Adipocyte (in vitro differentiated cells): Measurements from ENCODE around the gene OPHN1.

Source experiments
- DNase-seq: peaks from one replicate; pipeline ENCODE4 v3.0.0-alpha.2; 2015; ENCODE audit warnings: low read depth
- H3K27me3 ChIP-seq: replicated peaks from 2 replicates; pipeline ENCODE4 v1.7.0; 2013; ENCODE audit warnings: mild to moderate bottlenecking, low read length, moderate library complexity; ENCODE audit not compliant: control insufficient read depth, insufficient read depth
- H3K36me3 ChIP-seq: 2 replicates; pipeline ENCODE4 v1.7.0; 2013; ENCODE audit warnings: low read length, mild to moderate bottlenecking, moderate library complexity; ENCODE audit not compliant: control insufficient read depth, insufficient read depth, severe bottlenecking
- H3K4me1 ChIP-seq: 2 replicates; pipeline ENCODE4 v1.7.0; 2013; ENCODE audit warnings: mild to moderate bottlenecking, low read length, moderate library complexity; ENCODE audit not compliant: control insufficient read depth, insufficient read depth
- H3K4me3 ChIP-seq: 2 replicates; pipeline ENCODE4 v1.7.0; 2013; ENCODE audit warnings: mild to moderate bottlenecking, low read length, moderate library complexity
- H3K9ac ChIP-seq: 2 replicates; pipeline ENCODE4 v1.7.0; 2013; ENCODE audit warnings: mild to moderate bottlenecking, low read length, moderate library complexity
- H3K9me3 ChIP-seq: 2 replicates; pipeline ENCODE4 v1.7.0; 2013; ENCODE audit warnings: mild to moderate bottlenecking, low read length, moderate library complexity; ENCODE audit not compliant: control insufficient read depth

OPHN1 gene

DNA sequence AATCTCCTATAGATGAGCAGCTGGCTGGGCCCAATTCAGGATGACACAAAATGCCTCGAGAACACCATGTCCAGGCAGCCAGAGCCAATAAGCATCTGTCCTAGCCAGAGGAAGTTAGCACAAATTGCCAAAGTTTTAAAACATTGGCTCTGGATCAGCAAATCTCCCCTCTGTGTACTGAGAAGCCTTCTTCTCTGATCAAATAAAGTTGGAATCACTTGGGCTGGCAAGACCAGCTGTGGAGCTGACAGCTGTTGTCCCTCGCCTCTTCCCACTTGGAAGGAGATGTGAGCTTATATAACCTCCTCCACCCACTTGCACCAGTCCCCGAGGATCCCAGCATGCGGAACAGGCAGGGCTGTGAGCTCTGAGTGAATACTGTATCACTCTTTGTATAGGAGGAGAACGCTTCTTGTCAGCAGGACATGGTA lies 183.9 kb downstream of the OPHN1 start:
- no peak for DNase-seq
- H3K9me3 ChIP-seq, result peaks cover 4% of the 10 kb centered on the region
- H3K4me1 ChIP-seq, result peaks cover 11% of the 10 kb centered on the region
- H3K36me3 ChIP-seq, result no peaks in the 10 kb centered on the region
- no peak overlapping the region for H3K9ac ChIP-seq
- H3K4me3 ChIP-seq, result no peak overlapping the region
- peaks cover 13% of the 10 kb centered on the region for H3K27me3 ChIP-seq

DNA sequence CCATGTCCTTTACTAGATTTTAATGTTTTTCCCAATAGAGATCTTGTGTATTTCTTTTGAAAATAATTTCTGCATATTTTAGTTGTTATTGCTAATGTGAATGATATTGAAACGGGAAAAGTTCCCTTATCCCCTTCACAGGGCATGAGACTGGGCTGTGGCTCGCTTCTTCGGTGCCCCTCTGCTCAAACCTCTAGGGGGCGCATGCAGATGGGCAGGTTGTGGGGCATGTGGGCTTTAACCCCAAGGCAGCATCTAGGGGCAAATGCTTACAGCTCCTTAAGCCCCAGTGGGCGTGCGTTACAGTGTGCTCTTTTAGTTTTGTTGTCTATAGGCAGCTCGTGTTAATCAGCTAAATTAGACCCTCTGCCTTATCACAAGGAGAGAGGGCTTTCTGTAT lies 194.7 kb downstream of the OPHN1 start:
- H3K27me3 ChIP-seq, result peaks cover 6% of the 10 kb centered on the region

GRCh38 chrX:68234171-68234910 lies 199.0 kb downstream of the OPHN1 start:
- Histone ChIP-seq H3K9ac (no peak overlapping the region), H3K4me1 (no peaks in the 10 kb centered on the region), H3K9me3 (peaks cover 9% of the 10 kb centered on the region), H3K4me3 (no peak overlapping the region), H3K36me3 (no peaks in the 10 kb centered on the region), H3K27me3 (peaks cover 6% of the 10 kb centered on the region)
- DNase-seq, result no peak

More for the DNA sequence above, 194.7 kb downstream of the OPHN1 start:
- H3K9ac ChIP-seq, result no peak overlapping the region
- no peak overlapping the region for H3K4me3 ChIP-seq
- H3K36me3 ChIP-seq, result no peaks in the 10 kb centered on the region
- DNase-seq, result no peak
- H3K9me3 ChIP-seq, result peaks cover 8% of the 10 kb centered on the region
- H3K4me1 ChIP-seq, result no peaks in the 10 kb centered on the region

- H3K9ac ChIP-seq, result no peak overlapping the region
- H3K9me3 ChIP-seq, result peaks cover 5% of the 10 kb centered on the region
- no peaks in the 10 kb centered on the region for H3K4me1 ChIP-seq
- no peaks in the 10 kb centered on the region for H3K36me3 ChIP-seq
- peaks cover 6% of the 10 kb centered on the region for H3K27me3 ChIP-seq
- no peak overlapping the region for H3K4me3 ChIP-seq
- DNase-seq, result no peak
Measured at GRCh38 chrX:68232206-68232605, 201.1 kb downstream of the OPHN1 start.

- no peak overlapping the region for H3K9ac ChIP-seq
- H3K36me3 ChIP-seq, result peaks cover 9% of the 10 kb centered on the region
- DNase-seq, result no peak
- H3K4me3 ChIP-seq, result no peak overlapping the region
- no peaks in the 10 kb centered on the region for H3K9me3 ChIP-seq
- H3K27me3 ChIP-seq, result no peaks in the 10 kb centered on the region
- no peaks in the 10 kb centered on the region for H3K4me1 ChIP-seq
Measured at GRCh38 chrX:68209008-68209407, 224.3 kb downstream of the OPHN1 start.

DNA sequence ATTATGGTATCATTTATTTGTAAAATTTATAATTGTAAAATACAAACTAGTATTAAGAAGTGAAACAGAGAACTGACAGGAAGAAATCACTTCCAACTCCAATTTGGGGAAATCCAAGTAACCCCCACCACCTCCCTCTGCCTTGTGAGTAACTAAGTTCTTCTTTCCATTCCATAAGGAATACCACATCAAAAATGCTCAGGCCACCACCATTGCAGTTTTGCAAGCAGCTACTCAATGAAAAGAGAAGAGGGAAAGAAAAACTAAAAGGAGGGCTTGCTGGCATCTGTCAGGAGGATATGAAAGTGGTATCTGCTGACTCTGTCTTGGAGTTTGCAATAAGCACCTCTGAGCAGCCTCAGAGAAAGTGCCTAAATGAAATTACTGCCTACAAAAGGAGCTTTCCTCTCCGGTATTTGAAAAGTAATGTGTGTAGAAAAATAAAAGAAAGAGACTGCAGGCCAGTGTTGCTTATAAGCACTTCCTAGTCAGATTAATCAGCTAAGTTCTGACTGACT lies 228.7 kb downstream of the OPHN1 start:
- no peak for DNase-seq
- Histone ChIP-seq H3K27me3 (peaks cover 10% of the 10 kb centered on the region), H3K9ac (no peak overlapping the region), H3K36me3 (peaks cover 9% of the 10 kb centered on the region), H3K9me3 (no peaks in the 10 kb centered on the region), H3K4me1 (no peaks in the 10 kb centered on the region), H3K4me3 (no peak overlapping the region)

DNA sequence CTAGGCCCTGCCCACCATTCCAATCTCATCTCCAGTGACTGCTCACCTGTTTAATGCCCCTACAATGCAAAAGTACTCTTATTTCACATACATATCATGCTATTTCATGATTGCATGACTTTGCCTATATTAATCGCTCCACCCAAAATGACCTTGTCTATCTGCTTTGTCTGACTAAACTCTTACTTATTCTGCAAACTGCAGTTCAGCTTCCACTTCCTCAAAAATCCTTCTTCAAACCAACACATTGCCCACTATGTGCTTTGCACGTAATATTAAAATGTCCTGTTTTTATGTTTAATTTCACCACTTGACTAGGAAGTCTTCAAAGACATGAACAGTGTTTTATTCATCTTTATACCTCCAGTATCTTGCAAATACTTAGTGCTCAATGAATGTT lies 229.6 kb downstream of the OPHN1 start:
- Histone ChIP-seq H3K9ac (no peak overlapping the region), H3K36me3 (no peaks in the 10 kb centered on the region), H3K27me3 (peaks cover 10% of the 10 kb centered on the region), H3K9me3 (no peaks in the 10 kb centered on the region), H3K4me3 (no peak overlapping the region), H3K4me1 (no peaks in the 10 kb centered on the region)
- DNase-seq, result no peak

- Histone ChIP-seq H3K4me1 (no peaks in the 10 kb centered on the region), H3K27me3 (peaks cover 10% of the 10 kb centered on the region), H3K36me3 (no peaks in the 10 kb centered on the region), H3K4me3 (no peak overlapping the region), H3K9ac (no peak overlapping the region), H3K9me3 (no peaks in the 10 kb centered on the region)
- no peak for DNase-seq
Measured at GRCh38 chrX:68203211-68203610, 230.1 kb downstream of the OPHN1 start.

DNA sequence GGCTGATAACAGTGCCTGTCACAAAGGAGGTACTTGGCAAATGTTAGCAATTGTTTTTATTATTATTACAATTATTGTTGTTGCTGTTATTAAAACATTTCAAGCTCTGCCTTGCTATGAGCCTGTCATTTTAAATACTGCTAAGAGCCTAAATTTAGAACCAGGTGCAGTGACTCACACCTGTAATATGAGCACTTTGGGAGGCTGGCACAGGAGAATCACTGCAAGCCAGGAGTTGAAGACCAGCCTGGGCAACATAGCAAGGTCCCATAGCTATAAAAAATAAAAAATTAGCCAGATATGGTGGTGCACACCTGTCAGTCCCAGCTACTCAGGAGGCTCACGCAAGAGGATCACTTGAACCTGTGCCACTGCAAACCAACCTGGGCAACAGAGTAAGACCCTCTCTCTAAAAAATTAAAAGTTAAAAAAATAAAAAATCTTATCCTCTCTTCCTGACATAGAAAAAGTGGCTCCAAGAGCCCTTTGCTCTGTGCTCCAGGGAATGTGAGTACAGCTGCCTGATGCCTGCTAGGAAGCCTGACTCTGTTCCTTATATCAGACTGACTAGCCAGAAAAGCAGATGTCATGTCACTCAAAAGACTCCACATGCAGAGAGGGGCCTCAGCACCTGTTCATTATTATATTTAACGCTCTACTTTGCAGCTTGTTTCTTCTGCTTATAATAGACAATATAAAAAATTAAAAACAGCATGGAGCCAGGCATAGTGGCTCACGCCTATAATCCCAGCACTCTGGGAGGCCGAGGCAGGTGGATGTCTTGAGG lies 234.0 kb downstream of the OPHN1 start:
- Histone ChIP-seq H3K27me3 (peaks cover 15% of the 10 kb centered on the region), H3K4me3 (no peak overlapping the region), H3K4me1 (no peaks in the 10 kb centered on the region), H3K9me3 (no peaks in the 10 kb centered on the region), H3K36me3 (peaks cover 6% of the 10 kb centered on the region), H3K9ac (no peak overlapping the region)
- no peak for DNase-seq

- Histone ChIP-seq H3K9ac (no peak overlapping the region), H3K4me3 (no peak overlapping the region), H3K36me3 (peaks cover 6% of the 10 kb centered on the region), H3K9me3 (no peaks in the 10 kb centered on the region), H3K27me3 (peaks cover 19% of the 10 kb centered on the region), H3K4me1 (no peaks in the 10 kb centered on the region)
- DNase-seq, result peak; percentile 73
Measured at GRCh38 chrX:68196939-68197791, 236.1 kb downstream of the OPHN1 start.

- DNase-seq, result no peak
- Histone ChIP-seq H3K4me1 (no peaks in the 10 kb centered on the region), H3K27me3 (peaks cover 14% of the 10 kb centered on the region), H3K4me3 (no peak overlapping the region), H3K9me3 (no peaks in the 10 kb centered on the region), H3K9ac (no peak overlapping the region), H3K36me3 (peaks cover 6% of the 10 kb centered on the region)
Measured at GRCh38 chrX:68195561-68195960, 237.7 kb downstream of the OPHN1 start.
